HG02763 (cell line): ENCODE data around the gene GPR107.
A peak's percentile ranks its signal among the peaks of the same experiment; 100 is the strongest.
"Not testable (repeated sequence)": the region's sequence is repeated elsewhere in the genome, so short reads cannot be mapped to it uniquely, and the experiment has no call there.

Experiments
- ATAC-seq: cut with Tn5 transposase; IDR thresholded peaks from one replicate; pipeline ENCODE4 v1.9.1; 2021; ENCODE audit warnings: mild to moderate bottlenecking, moderate library complexity; ENCODE audit not compliant: unreplicated experiment

Gene GPR107

GRCh38 chr9:130053504-130054324 lies at the start of gene GPR107:
TSS of gene GPR107 (plus strand) at chr9:130053906. CDS start at chr9:130053933, 27 bp downstream.
- ATAC-seq, result peak; percentile 79

DNA sequence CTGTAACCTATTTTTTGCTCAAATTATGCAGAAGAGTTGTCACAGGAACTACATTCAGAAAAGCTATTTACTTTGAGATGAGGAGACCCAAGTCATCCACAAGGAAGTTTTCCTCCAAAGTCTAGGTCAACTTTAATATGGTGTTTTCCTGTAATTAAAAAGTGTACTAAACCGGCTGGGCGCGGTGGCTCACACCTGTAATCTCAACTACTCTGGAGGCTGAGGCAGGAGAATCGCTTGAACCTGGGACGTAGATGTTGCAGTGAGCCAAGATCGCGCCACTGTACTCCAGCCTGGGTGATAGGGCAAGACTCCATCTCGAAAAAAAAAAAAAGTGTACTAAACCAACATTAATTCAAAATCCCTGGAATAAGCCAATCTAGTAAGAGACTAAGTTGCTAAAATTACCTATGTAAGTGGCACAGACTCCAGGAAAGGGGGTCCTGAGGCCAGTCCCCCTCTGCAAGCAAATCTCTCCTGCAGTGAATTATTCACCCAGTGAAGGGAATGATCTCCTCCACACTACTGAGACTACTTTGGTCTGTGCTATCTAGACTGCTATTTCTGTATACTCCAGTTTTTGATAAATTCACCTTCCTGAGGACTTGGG lies 49.7 kb upstream of the GPR107 start:
- ATAC-seq, result no peak

GRCh38 chr9:130006952-130007351 lies 46.8 kb upstream of the GPR107 start:
- ATAC-seq, result not testable (repeated sequence)

DNA sequence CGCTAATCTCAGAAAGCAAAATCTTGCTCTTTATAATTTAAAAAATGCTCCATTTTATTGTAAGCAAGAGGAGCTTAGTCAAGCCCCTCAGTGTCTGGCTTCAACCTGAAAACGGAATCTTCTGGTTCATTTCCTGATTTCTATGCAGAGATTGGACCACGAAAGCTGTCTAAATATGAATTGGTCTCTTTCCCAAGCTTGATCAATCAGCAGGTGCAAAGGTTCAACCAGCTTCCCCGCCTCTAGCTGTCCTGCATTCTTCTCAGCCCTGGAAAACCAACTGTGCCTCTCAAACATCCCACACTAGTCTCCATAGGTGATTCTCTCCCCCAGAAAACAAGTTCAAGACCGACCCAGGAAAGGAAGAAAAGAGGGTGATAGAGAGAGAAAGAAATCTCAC lies 45.2 kb upstream of the GPR107 start:
- no peak for ATAC-seq

DNA sequence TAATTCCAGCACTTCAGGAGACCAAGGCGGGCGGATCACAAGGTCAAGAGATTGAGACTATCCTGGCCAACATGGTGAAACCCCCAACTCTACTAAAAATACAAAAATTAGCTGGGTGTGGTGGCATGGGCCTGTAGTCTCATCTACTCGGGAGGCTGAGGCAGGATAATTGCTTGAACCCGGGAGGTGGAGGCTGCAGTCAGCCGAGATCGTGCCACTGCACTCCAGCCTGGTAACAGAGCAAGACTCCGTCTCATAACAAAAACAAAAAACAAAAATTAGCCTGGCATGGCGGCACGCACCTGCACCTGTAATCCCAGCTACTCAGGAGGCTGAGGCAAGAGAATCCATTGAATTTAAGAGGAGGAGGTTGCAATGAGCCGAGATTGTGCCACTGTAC lies 44.2 kb upstream of the GPR107 start:
- not testable (repeated sequence) for ATAC-seq

DNA sequence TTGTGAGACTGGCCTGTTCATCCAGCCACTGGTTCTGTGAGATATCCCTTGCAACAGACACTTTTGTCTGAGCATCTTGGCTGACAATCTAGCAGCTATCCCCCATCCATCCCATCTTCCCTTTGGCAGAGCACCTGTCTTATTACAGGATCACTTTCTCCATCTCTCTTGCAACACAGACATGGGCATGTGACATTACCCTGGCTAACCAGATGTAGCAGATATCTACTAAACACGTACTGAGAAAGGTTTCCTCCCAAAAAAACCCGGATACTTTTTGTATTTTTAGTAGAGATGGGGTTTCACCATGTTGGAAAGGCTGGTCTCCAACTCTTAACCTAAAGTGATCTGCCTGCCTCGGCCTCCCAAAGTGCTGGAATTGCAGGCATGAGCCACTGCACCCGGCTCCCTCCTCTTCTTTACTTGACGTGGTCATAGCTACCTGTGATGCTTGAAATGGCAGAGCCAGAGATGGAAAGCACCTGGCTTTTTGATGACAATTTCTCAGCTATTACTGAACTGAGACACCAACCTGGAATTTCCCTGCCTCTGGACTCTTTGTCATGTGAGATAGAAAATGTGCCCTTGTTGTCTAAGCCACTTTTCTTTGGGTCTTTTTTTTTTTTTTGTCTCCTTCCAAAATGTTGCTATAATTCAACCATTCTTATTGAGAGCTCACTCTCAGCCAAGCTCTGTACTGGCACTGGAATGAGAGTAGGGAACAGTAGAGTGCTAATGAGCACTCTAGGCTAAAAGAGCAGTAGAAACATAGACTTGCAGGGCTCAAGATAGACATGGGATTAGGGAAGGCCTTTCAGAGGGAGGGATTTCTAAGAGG lies 43.3 kb upstream of the GPR107 start:
- no peak for ATAC-seq

GRCh38 chr9:130013326-130013725 lies 40.4 kb upstream of the GPR107 start:
- ATAC-seq, result no peak

DNA sequence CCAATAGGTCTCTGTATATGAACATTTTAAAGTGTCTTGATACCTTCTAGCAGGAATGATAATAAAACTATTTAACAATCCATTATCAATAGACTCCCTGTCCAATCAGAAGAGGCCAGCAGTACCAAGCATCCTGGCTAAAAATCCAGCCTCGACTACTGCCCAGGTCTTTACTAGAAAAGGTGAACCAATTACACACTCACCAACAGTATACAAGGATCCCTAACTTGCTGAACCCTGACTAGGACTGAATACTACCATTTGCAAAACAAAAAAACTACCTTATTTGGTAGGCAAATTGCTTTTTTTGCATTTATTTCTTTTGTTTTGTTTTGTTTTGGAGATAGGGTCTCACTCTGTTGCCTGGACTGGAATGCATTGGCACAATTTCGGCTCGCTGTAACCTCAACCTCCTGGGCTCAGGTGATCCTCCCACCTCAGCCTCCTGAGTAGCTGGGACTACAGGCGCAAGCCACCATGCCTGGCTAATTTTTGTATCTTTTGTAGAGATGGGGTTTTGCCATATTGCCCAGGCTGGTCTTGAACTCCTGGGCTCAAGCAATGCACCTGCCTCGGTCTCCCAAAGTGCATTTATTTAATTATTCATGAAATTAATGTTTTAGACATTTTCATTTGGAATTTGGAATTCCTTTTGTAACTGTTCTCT lies 38.2 kb upstream of the GPR107 start:
- ATAC-seq, result no peak

GRCh38 chr9:130017076-130017475 lies 36.6 kb upstream of the GPR107 start:
- no peak for ATAC-seq

GRCh38 chr9:130017510-130017909 lies 36.2 kb upstream of the GPR107 start:
- not testable (repeated sequence) for ATAC-seq

- no peak for ATAC-seq
Observed at GRCh38 chr9:130018265-130018664, 35.4 kb upstream of the GPR107 start.

GRCh38 chr9:130020618-130021017 lies 33.1 kb upstream of the GPR107 start:
- no peak for ATAC-seq

- no peak for ATAC-seq
Observed at GRCh38 chr9:130021123-130021522, 32.6 kb upstream of the GPR107 start.

DNA sequence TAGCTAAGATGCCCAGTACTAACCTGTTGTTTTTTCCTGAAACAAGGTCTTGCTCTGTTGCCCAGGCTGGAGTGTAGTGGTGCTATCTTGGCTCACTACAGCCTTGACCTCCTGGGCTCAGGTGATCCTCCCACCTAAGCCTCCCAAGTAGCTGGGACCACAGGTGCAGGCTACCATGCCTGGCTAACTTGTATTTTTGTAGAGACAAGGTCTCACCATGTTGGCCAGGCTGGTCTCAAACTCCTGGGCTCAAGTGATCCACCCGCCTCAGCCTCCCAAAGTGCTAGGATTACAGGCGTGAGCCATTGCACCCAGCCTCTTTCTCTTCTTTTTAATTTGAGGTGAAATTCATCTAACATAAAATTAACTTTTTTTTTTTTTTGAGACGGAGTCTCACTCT lies 31.9 kb upstream of the GPR107 start:
- ATAC-seq, result not testable (repeated sequence)

DNA sequence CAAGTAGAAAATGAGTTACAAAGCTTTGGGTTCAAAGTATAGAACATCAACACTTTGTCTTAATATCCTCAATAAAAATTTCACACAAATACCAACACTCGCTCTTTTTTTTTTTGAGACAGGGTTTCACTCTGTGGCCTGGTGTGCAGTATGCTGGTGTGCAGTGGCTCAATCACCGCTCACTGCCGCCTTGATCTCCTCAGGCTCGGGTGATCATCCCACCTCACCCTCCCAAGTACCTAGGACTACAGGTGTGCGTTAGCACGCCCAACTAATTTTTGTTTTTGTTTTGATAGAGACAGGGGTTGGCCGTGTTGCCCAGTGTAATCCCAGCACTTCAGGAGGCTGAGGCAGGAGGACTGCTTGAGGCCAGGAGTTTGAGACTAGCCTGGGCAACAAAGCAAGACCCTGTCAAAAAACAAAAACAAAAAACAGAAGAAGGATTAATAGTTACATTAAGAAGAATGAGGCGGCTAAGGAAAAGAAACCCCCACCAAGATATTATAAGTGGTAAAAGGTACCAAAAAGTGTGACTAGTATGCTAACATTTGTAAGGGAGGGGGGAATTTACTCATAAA lies 31.1 kb upstream of the GPR107 start:
- ATAC-seq, result no peak

- ATAC-seq, result no peak
Observed at GRCh38 chr9:130023144-130023787, 30.4 kb upstream of the GPR107 start.

GRCh38 chr9:130023994-130024596 lies 29.6 kb upstream of the GPR107 start:
- no peak for ATAC-seq

DNA sequence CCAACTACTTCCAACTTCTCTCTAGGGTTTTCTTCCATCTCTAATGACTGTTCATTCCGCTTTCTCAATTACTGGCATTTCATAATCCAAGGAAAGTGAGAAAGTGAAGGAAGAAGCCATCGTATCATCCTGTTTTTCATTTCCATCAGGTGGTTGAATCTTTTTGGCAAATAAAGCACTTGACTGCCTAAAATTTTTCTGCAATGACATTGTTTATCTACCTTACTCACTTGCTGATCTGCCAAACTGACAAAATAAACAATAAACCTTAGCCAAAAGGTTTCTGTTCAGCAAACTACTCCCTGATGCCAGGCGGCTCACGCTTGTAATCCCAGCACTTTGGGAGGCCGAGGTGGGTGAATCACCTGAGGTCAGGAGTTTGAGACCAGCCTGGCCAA lies 29.1 kb upstream of the GPR107 start:
- no peak for ATAC-seq

GRCh38 chr9:130026583-130027340 lies 26.9 kb upstream of the GPR107 start:
- ATAC-seq, result no peak
